Fibroblast of lung (primary cell): ENCODE measurements around the gene PDGFA.

Experiments
- CTCF ChIP-seq, 2 donors: IDR thresholded peaks in 1 of 2; conservative IDR thresholded peaks in 1 of 2; 1 replicate in 1 of 2; 2 replicates in 1 of 2; pipeline ENCODE4 v1.5.1; 2011 to 2012; ENCODE audit warnings: low read length in 2 of 2, control low read depth in 1 of 2, inconsistent platforms in 1 of 2, low read depth in 1 of 2, mild to moderate bottlenecking in 1 of 2
- EZH2 ChIP-seq: IDR thresholded peaks from 2 replicates; pipeline ENCODE4 v1.5.1; 2012; ENCODE audit warnings: low read length, control low read depth, mild to moderate bottlenecking; ENCODE audit errors: missing control alignments

GRCh38 chr7:468681-469562 is 50.7 kb downstream of the PDGFA start:
- TF ChIP-seq CTCF (conservative IDR thresholded peaks at IDR 0.05 in 1 of 2, IDR thresholded peaks at IDR 0.05 in 1 of 2; ENCODE audit: low read depth in 1 of 2, low read length in 2 of 2) (no peak), EZH2 (no peak)
